H1 (cell line): Measurements from ENCODE around the gene TTC27. TPM values are rescaled to one million over a fixed set of nuclear protein-coding genes. Genes with fewer than 3 reads are reported as not detected.

Source experiments
- CTCF ChIA-PET: fragments of 300-600 bp; sonication (Branson Sonifier 250); formaldehyde crosslinking; loops from one replicate; lab custom pipeline; 2021; ENCODE audit not compliant: partially characterized antibody; lab: Charles Lee
- POLR2A ChIA-PET: fragments of 300-600 bp; sonication (Branson Sonifier 250); formaldehyde crosslinking; loops from one replicate; lab custom pipeline; 2021; ENCODE audit warnings: inconsistent platforms; ENCODE audit not compliant: partially characterized antibody; lab: Charles Lee
- DNase-seq, 2 experiments: peaks; one replicate each; pipeline versions ENCODE4 v3.0.0 to v3.0.0-alpha.2; 2010 to 2022; ENCODE audit warnings: low spot score in 2 of 2, low read depth in 1 of 2, mixed read lengths in 1 of 2
- FAIRE-seq: peaks from 2 replicates; lab custom pipeline; 2011; peaks lifted over from hg19 to GRCh38; lab: Jason Lieb, UNC
- H2AFZ ChIP-seq: 2 replicates; pipeline ENCODE4 v1.8.1; 2012; ENCODE audit warnings: low read length, inconsistent platforms
- H2AK5ac ChIP-seq: 2 replicates; pipeline ENCODE4 v1.6.1; 2013; ENCODE audit warnings: low read depth, low read length
- H2BK120ac ChIP-seq: replicated peaks from 2 replicates; pipeline ENCODE3; 2013; ENCODE audit warnings: low read depth, low read length, inconsistent platforms
- H2BK12ac ChIP-seq: 2 replicates; pipeline ENCODE4 v1.6.1; 2013; ENCODE audit warnings: low read depth, low read length
- H2BK15ac ChIP-seq: 2 replicates; pipeline ENCODE4 v1.6.1; 2013; ENCODE audit warnings: low read length
- H2BK20ac ChIP-seq: 2 replicates; pipeline ENCODE4 v1.6.1; 2013; ENCODE audit warnings: low read length
- H2BK5ac ChIP-seq: 2 replicates; pipeline ENCODE4 v1.6.1; 2013; ENCODE audit warnings: low read depth, low read length
- H3K14ac ChIP-seq: 2 replicates; pipeline ENCODE4 v1.6.1; 2013; ENCODE audit warnings: inconsistent platforms; ENCODE audit not compliant: insufficient read length
- H3K18ac ChIP-seq: 2 replicates; pipeline ENCODE4 v1.6.1; 2013; ENCODE audit warnings: low read length; ENCODE audit errors: extremely low read depth
- H3K23ac ChIP-seq: 2 replicates; pipeline ENCODE4 v1.6.1; 2013; ENCODE audit warnings: inconsistent platforms; ENCODE audit not compliant: insufficient read length
- H3K23me2 ChIP-seq: 2 replicates; pipeline ENCODE4 v1.6.1; 2013; ENCODE audit warnings: low read depth, low read length
- H3K27ac ChIP-seq: 2 replicates; pipeline ENCODE4 v1.6.1; 2011; ENCODE audit warnings: low read depth, low read length, inconsistent platforms
- H3K27me3 ChIP-seq, 4 experiments: replicated peaks in 1 of 4; 1 replicate in 1 of 4; 2 replicates in 3 of 4; pipeline versions ENCODE4 v1.6.1 to v1.8.1; 2011 to 2013; ENCODE audit warnings: low read length in 3 of 4, mild to moderate bottlenecking in 3 of 4, inconsistent platforms in 2 of 4, mixed read lengths in 2 of 4, moderate library complexity in 1 of 4; ENCODE audit not compliant: control insufficient read depth in 3 of 4, insufficient read depth in 3 of 4; ENCODE audit errors: extremely low read depth in 1 of 4
- H3K36me3 ChIP-seq, 4 experiments: 2 replicates each; pipeline versions ENCODE4 v1.6.1 to v1.8.1; 2011 to 2013; ENCODE audit warnings: mild to moderate bottlenecking in 4 of 4, low read length in 3 of 4, moderate library complexity in 2 of 4, control low read depth in 1 of 4, inconsistent platforms in 1 of 4; ENCODE audit not compliant: insufficient read depth in 4 of 4, control insufficient read depth in 2 of 4
- H3K4ac ChIP-seq: replicated peaks from 2 replicates; pipeline ENCODE3; 2013; ENCODE audit warnings: low read length, low read depth, mixed read lengths, inconsistent platforms; ENCODE audit not compliant: insufficient read length
- H3K4me1 ChIP-seq, 4 experiments: replicated peaks in 1 of 4; 1 replicate in 1 of 4; 2 replicates in 3 of 4; pipeline versions ENCODE4 v1.6.1 to v1.8.1; 2011 to 2013; ENCODE audit warnings: low read length in 3 of 4, inconsistent platforms in 2 of 4, mixed read lengths in 1 of 4; ENCODE audit not compliant: insufficient read depth in 4 of 4, control insufficient read depth in 3 of 4
- H3K4me2 ChIP-seq, 2 experiments: 2 replicates each; pipeline versions ENCODE4 v1.6.1 to v1.8.1; 2011 to 2013; ENCODE audit warnings: low read depth in 2 of 2, low read length in 2 of 2, control low read depth in 1 of 2, inconsistent platforms in 1 of 2, mild to moderate bottlenecking in 1 of 2; ENCODE audit not compliant: insufficient read depth in 1 of 2
- H3K4me3 ChIP-seq, 4 experiments: fragments of 200-600, 300-600 bp in 1 of 4; sonication (generic), shearing (Covaris generic), sonication (Bioruptor Twin) in 1 of 4; 2 replicates each; pipeline versions ENCODE4 v1.5.1 to v1.8.1; 2011 to 2016; ENCODE audit warnings: low read length in 4 of 4, low read depth in 3 of 4, control low read depth in 2 of 4, inconsistent platforms in 2 of 4, mild to moderate bottlenecking in 2 of 4, mixed read lengths in 1 of 4, moderate library complexity in 1 of 4; ENCODE audit not compliant: insufficient read depth in 2 of 4; ENCODE audit errors: extremely low read depth in 1 of 4
- H3K56ac ChIP-seq: replicated peaks from 2 replicates; pipeline ENCODE3; 2013; ENCODE audit warnings: low read depth, mild to moderate bottlenecking, mixed read lengths, low read length, inconsistent platforms; ENCODE audit not compliant: insufficient read length
- H3K79me1 ChIP-seq: 2 replicates; pipeline ENCODE4 v1.6.1; 2013; ENCODE audit warnings: low read depth, low read length, control low read depth
- H3K79me2 ChIP-seq, 2 experiments: 2 replicates each; pipeline versions ENCODE4 v1.6.1 to v1.8.1; 2012 to 2013; ENCODE audit warnings: low read length in 2 of 2, mild to moderate bottlenecking in 2 of 2, inconsistent platforms in 1 of 2; ENCODE audit not compliant: insufficient read depth in 2 of 2, control insufficient read depth in 1 of 2
- H3K9ac ChIP-seq, 4 experiments: replicated peaks in 1 of 4; 1 replicate in 1 of 4; 2 replicates in 3 of 4; pipeline versions ENCODE4 v1.6.1 to v1.8.1; 2011 to 2013; ENCODE audit warnings: low read depth in 3 of 4, low read length in 3 of 4, control low read depth in 2 of 4, mild to moderate bottlenecking in 2 of 4, moderate library complexity in 2 of 4, inconsistent platforms in 1 of 4; ENCODE audit errors: extremely low read depth in 1 of 4
- H3K9me3 ChIP-seq, 2 experiments: 2 replicates each; pipeline versions ENCODE4 v1.6.1 to v1.8.1; 2012 to 2013; ENCODE audit warnings: mild to moderate bottlenecking in 2 of 2, moderate library complexity in 2 of 2, control low read depth in 1 of 2, inconsistent platforms in 1 of 2, low read depth in 1 of 2, low read length in 1 of 2, mixed read lengths in 1 of 2; ENCODE audit not compliant: insufficient read depth in 2 of 2
- H4K20me1 ChIP-seq, 2 experiments: replicated peaks in 1 of 2; 2 replicates each; pipeline versions ENCODE3 to v1.8.1; 2011 to 2013; ENCODE audit warnings: inconsistent platforms in 2 of 2, low read length in 2 of 2, mild to moderate bottlenecking in 1 of 2; ENCODE audit not compliant: insufficient read depth in 2 of 2, control insufficient read depth in 1 of 2
- H4K5ac ChIP-seq: 2 replicates; pipeline ENCODE4 v1.6.1; 2013; ENCODE audit warnings: low read length, low read depth, mixed read lengths, inconsistent platforms; ENCODE audit not compliant: insufficient read length
- H4K8ac ChIP-seq: 2 replicates; pipeline ENCODE4 v1.8.0; 2013; ENCODE audit warnings: mild to moderate bottlenecking, moderate library complexity, low read length, inconsistent platforms; ENCODE audit not compliant: insufficient read depth; ENCODE audit errors: extremely low read depth
- H4K91ac ChIP-seq: replicated peaks from 2 replicates; pipeline ENCODE3; 2013; ENCODE audit warnings: low read length, mixed read lengths, inconsistent platforms; ENCODE audit not compliant: insufficient read length
- EP300 ChIP-seq, 2 experiments: IDR thresholded peaks; 1 replicate in 1 of 2; 2 replicates in 1 of 2; pipeline ENCODE4 v1.6.1; 2011 to 2012; ENCODE audit warnings: low read depth in 2 of 2, low read length in 2 of 2, mild to moderate bottlenecking in 2 of 2, borderline replicate concordance in 1 of 2, inconsistent platforms in 1 of 2, moderate library complexity in 1 of 2
- HDAC2 ChIP-seq, 2 experiments: fragments of 300-600 bp in 1 of 2; sonication (generic) in 1 of 2; IDR thresholded peaks; 2 replicates each; pipeline ENCODE4 v1.6.1; 2011 to 2012; ENCODE audit warnings: low read depth in 2 of 2, low read length in 2 of 2, mild to moderate bottlenecking in 2 of 2, moderate library complexity in 2 of 2, borderline replicate concordance in 1 of 2, inconsistent platforms in 1 of 2
- NANOG ChIP-seq: IDR thresholded peaks from 2 replicates; pipeline ENCODE4 v1.6.1; 2011; ENCODE audit warnings: low read length, low read depth, mild to moderate bottlenecking, inconsistent platforms; ENCODE audit not compliant: insufficient read depth, poor library complexity, severe bottlenecking
- RBBP5 ChIP-seq: IDR thresholded peaks from 2 replicates; pipeline ENCODE4 v1.7.1; 2012; ENCODE audit warnings: low read depth, mild to moderate bottlenecking, inconsistent platforms, low read length, moderate library complexity, borderline replicate concordance
- WGBS, 2 experiments: shearing (Covaris generic) in 1 of 2; methylation state at CpG; one replicate each; pipeline versions ENCODE4 v1.1.6 to v1.1.7; 2013 to 2015; ENCODE audit warnings: low lambda C conversion rate in 2 of 2, mixed read lengths in 2 of 2, inconsistent platforms in 1 of 2, low coverage in 1 of 2, missing lambda C conversion rate in 1 of 2; ENCODE audit not compliant: insufficient replicate concordance in 2 of 2, insufficient coverage in 1 of 2, insufficient read length in 1 of 2; ENCODE audit errors: extremely low coverage in 1 of 2, missing lambda C conversion rate in 1 of 2; 5-methylcytosine and 5-hydroxymethylcytosine counted together
- polyA plus RNA-seq, 7 experiments: library from polyadenylated mRNA; depleted of rRNA in 3 of 7; stranded (reverse) in 5 of 7; unstranded in 2 of 7; fragments of >200 nt in 5 of 7; fragments of 200-250 nt in 2 of 7; gene quantifications; 1 replicate in 5 of 7; 2 replicates in 1 of 7; 4 replicates in 1 of 7; pipeline versions ENCODE4 v1.2.1 to v1.2.3, GENCODE V29; 2011 to 2013; ENCODE audit warnings: missing spikeins in 2 of 7, mixed read lengths in 2 of 7
- total RNA-seq: library from RNA; stranded (reverse); fragmentation: NEBNext Ultra II Directional; extraction: Animal tissue kit (Norgen Biotek cat#: 25700); gene quantifications from 2 replicates; pipeline ENCODE4 v1.2.1, GENCODE V29; 2021

Gene TTC27
- total and polyA plus RNA-seq, 2 of the 8 experiments (the other 6 are each of a cell fraction or from before 2014, with no cell fraction given) = 13.8 to 29.1 TPM

- no peak for DNase-seq
- no peak overlapping the region for H2BK12ac ChIP-seq
- 93% methylated on average over 3 of the region's 3 CpGs; no CpG with 5 or more reads in 1 of the 2 experiments for WGBS, 2 experiments
Measured at GRCh38 chr2:32743480-32744236, 115.8 kb downstream of the TTC27 start.

More at GRCh38 chr2:32743480-32744236, 115.8 kb downstream of the TTC27 start:
- H3K14ac ChIP-seq = no peak overlapping the region
- FAIRE-seq = no peak
- no peak overlapping the region for H4K5ac ChIP-seq
- no peak for TF ChIP-seq HDAC2 (IDR thresholded peaks at IDR 0.05; ENCODE audit: borderline replicate concordance in 1 of 2, low read depth in 2 of 2, low read length in 2 of 2)
- no peak for TF ChIP-seq EP300 (IDR thresholded peaks at IDR 0.05; ENCODE audit: borderline replicate concordance in 1 of 2, low read depth in 2 of 2, low read length in 2 of 2)
- TF ChIP-seq RBBP5 = no peak
- no peak for TF ChIP-seq NANOG
- TF ChIP-seq, all 59 proteins: peak for 0
- H2BK15ac ChIP-seq = no peak overlapping the region
- no peak overlapping the region for H3K27ac ChIP-seq
- H2AK5ac ChIP-seq = no peak overlapping the region
- no peak overlapping the region for H3K18ac ChIP-seq
- H2AFZ ChIP-seq = no peak overlapping the region
- no peak overlapping the region for H4K91ac ChIP-seq
- H3K56ac ChIP-seq = no peak overlapping the region
- H3K9me3 ChIP-seq = no peaks in the 10 kb centered on the region
- no peak overlapping the region for H3K4ac ChIP-seq
- H3K36me3 ChIP-seq = no peaks in the 10 kb centered on the region
- no peaks in the 10 kb centered on the region for H3K79me1 ChIP-seq
- H4K20me1 ChIP-seq = no peaks in the 10 kb centered on the region
- H3K27me3 ChIP-seq = no peaks in the 10 kb centered on the region
- ChIA-PET CTCF (no interaction called here), POLR2A (no interaction called here)
- H2BK120ac ChIP-seq = no peak overlapping the region
- H2BK5ac ChIP-seq = no peak overlapping the region
- H3K23ac ChIP-seq = no peak overlapping the region
- H3K79me2 ChIP-seq = no peaks in the 10 kb centered on the region
- no peak overlapping the region for H4K8ac ChIP-seq
- no peak overlapping the region for H3K9ac ChIP-seq
- no peaks in the 10 kb centered on the region for H3K23me2 ChIP-seq
- no peak overlapping the region for H3K4me3 ChIP-seq
- no peaks in the 10 kb centered on the region for H3K4me1 ChIP-seq
- H3K4me2 ChIP-seq = no peak overlapping the region
- no peak overlapping the region for H2BK20ac ChIP-seq
